ENCODE results near the gene ANKRD55. TPM values are rescaled to one million over a fixed set of nuclear protein-coding genes. Genes with fewer than 3 reads are reported as not detected.

The ANKRD55 gene
- total RNA-seq, 4 donors from 2014 or later, result 0.95 TPM; not detected in 3

GRCh38 chr5:56092115-56092514, 141.0 kb downstream of the ANKRD55 start:
- Histone ChIP-seq H3K4me1 (no peaks in the 10 kb centered on the region), H3K4me3 (no peak overlapping the region), H3K27me3 (no peaks in the 10 kb centered on the region), H3K27ac (no peak overlapping the region), H3K9me3 (no peaks in the 10 kb centered on the region), H3K36me3 (no peaks in the 10 kb centered on the region)
- 84 to 91% methylated on average over 5 of the region's 5 CpGs for WGBS, 2 donors (ENCODE audit: low coverage in 1 of 2)
- in situ Hi-C loops (cut with MboI; ENCODE audit: low pct_ligation_motif_present in 1 of 4, low pct_unique_long_range_greater_than_20kb in 1 of 4, low sequenced_read_pairs in 3 of 4), result no loop called here
- no peak for DNase-seq
- TF ChIP-seq EP300 (IDR thresholded peaks at IDR 0.05; ENCODE audit: low read depth) (no peak), POLR2AphosphoS5 (IDR thresholded peaks at IDR 0.05) (no peak)
- intact Hi-C loops (cut with DNase I; ENCODE audit: low total_unique reads), result no loop called here

- intact Hi-C loops (cut with DNase I; ENCODE audit: low total_unique reads), result no loop called here
- Histone ChIP-seq H3K9me3 (no peaks in the 10 kb centered on the region), H3K36me3 (no peaks in the 10 kb centered on the region), H3K27me3 (no peaks in the 10 kb centered on the region), H3K4me3 (no peak overlapping the region), H3K27ac (no peak overlapping the region), H3K4me1 (no peaks in the 10 kb centered on the region)
- TF ChIP-seq POLR2AphosphoS5 (IDR thresholded peaks at IDR 0.05), result no peak
- TF ChIP-seq POLR2A (IDR thresholded peaks at IDR 0.05), result no peak
- no peak for TF ChIP-seq EP300 (IDR thresholded peaks at IDR 0.05; ENCODE audit: low read depth)
- TF ChIP-seq CTCF (IDR thresholded peaks at IDR 0.05), result no peak
- DNase-seq, result no peak
- in situ Hi-C loops (cut with MboI; ENCODE audit: low pct_ligation_motif_present in 1 of 4, low pct_unique_long_range_greater_than_20kb in 1 of 4, low sequenced_read_pairs in 3 of 4), result no loop called here
Measured at GRCh38 chr5:56091664-56092063, 141.5 kb downstream of the ANKRD55 start.

DNA sequence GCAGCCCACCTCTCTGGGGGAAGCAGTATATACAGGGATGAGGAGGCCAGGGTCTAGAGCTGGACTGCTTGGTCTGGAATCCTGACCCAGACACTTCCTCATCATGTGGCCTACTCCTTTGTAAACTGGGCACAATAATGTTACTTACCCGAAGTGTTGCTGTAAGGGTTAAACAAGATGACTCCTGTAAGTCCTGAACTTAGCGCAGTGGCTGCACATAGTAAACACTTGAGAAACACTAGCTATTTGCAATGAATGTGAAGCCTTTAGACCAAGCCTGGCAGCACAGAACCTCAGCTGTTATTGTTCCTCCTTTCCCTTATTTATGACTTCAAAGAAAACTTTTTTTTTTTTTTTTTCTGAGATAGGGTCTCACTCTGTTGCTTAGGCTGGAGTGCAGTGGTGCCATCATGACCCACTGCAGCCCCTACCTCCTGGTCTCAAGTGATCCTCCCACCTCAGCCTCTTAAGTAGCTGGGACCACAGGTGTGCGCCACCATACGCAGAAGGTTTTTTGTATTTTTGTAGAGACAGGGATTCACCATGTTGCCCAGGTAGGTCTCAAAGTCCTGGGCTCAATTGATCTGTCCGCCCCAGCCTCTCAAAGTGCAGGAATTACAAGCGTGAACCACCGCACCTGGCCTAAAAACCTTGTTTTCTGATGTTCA, 142.2 kb downstream of the ANKRD55 start:
- in situ Hi-C loops (cut with MboI; ENCODE audit: low pct_ligation_motif_present in 1 of 4, low pct_unique_long_range_greater_than_20kb in 1 of 4, low sequenced_read_pairs in 3 of 4), result no loop called here
- intact Hi-C loops (cut with DNase I; ENCODE audit: low total_unique reads), result no loop called here
- Histone ChIP-seq H3K27me3 (no peaks in the 10 kb centered on the region), H3K4me3 (no peak overlapping the region), H3K4me1 (no peaks in the 10 kb centered on the region), H3K9me3 (no peaks in the 10 kb centered on the region), H3K27ac (no peak overlapping the region), H3K36me3 (no peaks in the 10 kb centered on the region)
- TF ChIP-seq POLR2A (IDR thresholded peaks at IDR 0.05) (no peak), POLR2AphosphoS5 (IDR thresholded peaks at IDR 0.05) (no peak), CTCF (IDR thresholded peaks at IDR 0.05) (no peak), EP300 (IDR thresholded peaks at IDR 0.05; ENCODE audit: low read depth) (no peak)
- DNase-seq, result no peak
- WGBS, 2 donors (ENCODE audit: low coverage in 1 of 2), result 88 to 100% methylated on average over 3 to 7 of the region's 7 CpGs

GRCh38 chr5:56088967-56089829, 143.9 kb downstream of the ANKRD55 start:
- in situ Hi-C loops (cut with MboI; ENCODE audit: low pct_ligation_motif_present in 1 of 4, low pct_unique_long_range_greater_than_20kb in 1 of 4, low sequenced_read_pairs in 3 of 4) (no loop called here), intact Hi-C loops (cut with DNase I; ENCODE audit: low total_unique reads) (no loop called here)
- H3K27ac ChIP-seq, result no peak overlapping the region
- no peaks in the 10 kb centered on the region for H3K27me3 ChIP-seq
- WGBS, 2 donors (ENCODE audit: low coverage in 1 of 2), result 63 to 75% methylated on average over 4 to 5 of the region's 5 CpGs
- TF ChIP-seq POLR2A (IDR thresholded peaks at IDR 0.05) (no peak), CTCF (IDR thresholded peaks at IDR 0.05) (no peak), POLR2AphosphoS5 (IDR thresholded peaks at IDR 0.05) (no peak), EP300 (IDR thresholded peaks at IDR 0.05; ENCODE audit: low read depth) (no peak)
- no peaks in the 10 kb centered on the region for H3K9me3 ChIP-seq
- H3K36me3 ChIP-seq, result no peaks in the 10 kb centered on the region
- DNase-seq, result no peak
- H3K4me3 ChIP-seq, result no peak overlapping the region
- H3K4me1 ChIP-seq, result no peaks in the 10 kb centered on the region

All from transverse colon (tissue), 4 donors.